Activated CD4-positive, alpha-beta T cell treated with anti-CD3 and anti-CD28 coated beads, Interleukin-2, amount 10 ng/mL, durations not matched to agents 7 days and 5 days (primary cell): Measurements from ENCODE around the gene CFAP74. TPM values are rescaled to one million over a fixed set of nuclear protein-coding genes. Genes with fewer than 3 reads are reported as not detected.

Source experiments
- CTCF ChIA-PET: fragments of 350-600 bp; sonication (Branson Sonifier 250); formaldehyde crosslinking; loops from one replicate; lab custom pipeline; 2021; ENCODE audit warnings: antibody characterized with exemption; lab: Charles Lee
- POLR2A ChIA-PET: fragments of 350-600 bp; sonication (Branson Sonifier 250); formaldehyde crosslinking; loops from one replicate; lab custom pipeline; 2021; ENCODE audit warnings: antibody characterized with exemption; lab: Charles Lee
- DNase-seq: peaks from one replicate; pipeline ENCODE4 v3.0.0-alpha.2; 2020
- H3K27ac Mint-ChIP-seq: one replicate; pipeline ENCODE4 v1.8.0; 2021; ENCODE audit warnings: mild to moderate bottlenecking, moderate library complexity, mixed read lengths
- H3K27me3 Mint-ChIP-seq: one replicate; pipeline ENCODE4 v1.8.0; 2021; ENCODE audit warnings: mixed read lengths
- H3K36me3 Mint-ChIP-seq: one replicate; pipeline ENCODE4 v1.8.0; 2021; ENCODE audit warnings: low read depth, mixed read lengths
- H3K4me1 Mint-ChIP-seq: one replicate; pipeline ENCODE4 v1.8.0; 2021; ENCODE audit warnings: mixed read lengths
- H3K4me3 Mint-ChIP-seq: one replicate; pipeline ENCODE4 v1.8.0; 2021; ENCODE audit warnings: mild to moderate bottlenecking, moderate library complexity, mixed read lengths
- H3K9me3 Mint-ChIP-seq: one replicate; pipeline ENCODE4 v1.8.0; 2021; ENCODE audit warnings: mixed read lengths
- total RNA-seq, 2 experiments: library from RNA; stranded (reverse); gene quantifications; one replicate each; pipeline ENCODE4 v1.2.3, GENCODE V29; 2021

CFAP74 gene
- total RNA-seq, 2 experiments from 2014 or later, result not detected

DNA sequence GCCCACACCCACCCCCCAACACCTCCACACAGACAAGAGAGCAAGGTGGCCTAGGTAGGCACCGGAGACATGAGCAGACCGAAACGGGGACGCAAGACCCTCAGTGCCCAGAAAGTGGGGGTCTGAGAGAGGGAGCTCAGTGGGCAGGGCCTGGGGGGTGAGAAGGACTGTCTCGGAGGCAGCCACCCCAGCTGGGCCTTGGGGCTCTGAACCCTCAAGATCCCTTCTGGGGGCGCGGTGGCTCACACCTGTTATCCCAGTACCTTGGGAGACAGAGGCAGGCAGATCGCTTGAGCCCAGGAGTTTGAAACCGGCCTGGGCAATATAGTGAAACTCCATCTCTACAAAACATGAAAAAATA lies 103.6 kb downstream of the CFAP74 start:
- ChIA-PET POLR2A (no interaction called here), CTCF (interaction anchor here (1.2 to 5.3 kb wide), 2 partner anchors 9 to 30 kb away, joined by 3 to 36 read pairs; no protein-coding TSS in a partner anchor)
- H3K27me3 Mint-ChIP-seq, result peaks cover 2% of the 10 kb centered on the region
- H3K27ac Mint-ChIP-seq, result no peak overlapping the region
- no peak overlapping the region for H3K4me3 Mint-ChIP-seq
- no peak for DNase-seq
- no peaks in the 10 kb centered on the region for H3K9me3 Mint-ChIP-seq
- H3K4me1 Mint-ChIP-seq, result peaks cover 3% of the 10 kb centered on the region
- H3K36me3 Mint-ChIP-seq, result no peaks in the 10 kb centered on the region

DNA sequence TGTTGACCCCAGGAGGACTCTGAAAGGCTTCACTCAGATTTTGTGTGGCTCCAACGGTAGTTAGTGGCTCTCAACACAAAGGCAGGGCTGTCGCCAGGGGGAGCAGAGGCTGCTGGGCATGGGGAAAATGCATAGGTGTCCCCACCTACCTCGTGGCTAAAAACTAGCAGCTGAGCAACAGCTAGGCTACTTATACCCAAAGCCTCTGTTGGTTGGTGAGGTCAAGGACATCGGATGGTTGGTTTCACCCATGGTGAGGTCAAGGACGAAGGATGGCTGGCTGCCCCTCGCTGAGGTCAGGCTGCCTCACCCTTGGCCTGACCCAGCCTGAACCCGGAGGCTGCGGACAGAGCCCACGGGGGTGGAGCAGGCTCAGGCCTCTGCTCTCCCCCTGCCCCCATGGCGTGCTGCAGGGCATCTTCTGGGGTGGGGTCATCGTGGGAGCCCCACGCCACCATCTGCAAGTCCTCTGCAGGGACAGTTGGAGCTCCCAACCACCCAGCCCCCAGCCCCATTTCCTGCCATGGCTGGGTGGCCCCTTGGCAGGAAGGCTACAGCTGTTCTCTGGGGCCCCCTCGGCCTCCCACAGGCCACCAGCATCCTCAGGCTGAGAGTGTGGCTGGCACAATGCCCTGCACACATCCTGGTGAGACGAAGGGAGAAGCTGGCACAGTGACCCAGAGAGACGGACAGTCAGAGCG lies 104.2 kb downstream of the CFAP74 start:
- Mint-ChIP-seq H3K4me1 (peaks cover 9% of the 10 kb centered on the region), H3K4me3 (no peak overlapping the region), H3K27ac (no peak overlapping the region), H3K9me3 (no peaks in the 10 kb centered on the region), H3K36me3 (no peaks in the 10 kb centered on the region), H3K27me3 (peaks cover 2% of the 10 kb centered on the region)
- peak; percentile 31 for DNase-seq
- ChIA-PET POLR2A (no interaction called here), CTCF (interaction anchor here (1.2 to 5.3 kb wide), 2 partner anchors 10 to 30 kb away, joined by 3 to 36 read pairs; no protein-coding TSS in a partner anchor)

DNA sequence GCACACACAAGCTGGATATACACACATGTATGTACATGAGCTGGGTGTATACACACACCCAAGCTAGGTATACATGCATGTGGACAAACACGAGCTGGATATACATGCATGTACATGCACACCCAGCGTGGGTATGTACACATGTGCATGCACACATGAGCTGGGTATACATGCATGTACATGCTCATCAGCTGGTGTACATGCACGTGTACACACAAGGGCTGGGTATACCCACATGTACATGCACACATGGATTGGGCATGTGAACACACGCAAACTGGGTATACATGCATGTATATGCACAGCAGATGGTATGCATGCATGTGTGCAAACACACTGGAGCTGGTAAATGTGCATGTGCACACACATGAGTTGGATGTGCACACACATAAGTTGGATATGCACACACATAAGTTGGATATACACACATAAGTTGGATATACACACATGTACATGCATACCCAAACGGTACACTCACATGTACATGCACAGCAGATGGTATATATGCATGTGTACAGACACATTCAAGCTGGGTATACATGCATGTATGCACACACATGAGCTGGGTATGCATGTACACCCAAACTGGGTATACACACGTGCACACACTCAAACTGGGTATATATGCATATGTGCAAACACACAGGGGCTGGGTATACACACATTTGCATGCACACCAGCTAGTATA lies 105.2 kb downstream of the CFAP74 start:
- Mint-ChIP-seq H3K36me3 (no peaks in the 10 kb centered on the region), H3K27me3 (peaks cover 2% of the 10 kb centered on the region), H3K4me1 (peaks cover 12% of the 10 kb centered on the region), H3K9me3 (no peaks in the 10 kb centered on the region), H3K27ac (no peak overlapping the region), H3K4me3 (no peak overlapping the region)
- no peak for DNase-seq
- ChIA-PET CTCF (interaction anchor here (0.8 to 5.3 kb wide), 2 partner anchors 11 to 21 kb away, joined by 3 to 36 read pairs; no protein-coding TSS in a partner anchor), POLR2A (interaction anchor here (1.0 kb wide), 1 partner anchor 10 kb away, joined by 8 read pairs; no protein-coding TSS in a partner anchor)

DNA sequence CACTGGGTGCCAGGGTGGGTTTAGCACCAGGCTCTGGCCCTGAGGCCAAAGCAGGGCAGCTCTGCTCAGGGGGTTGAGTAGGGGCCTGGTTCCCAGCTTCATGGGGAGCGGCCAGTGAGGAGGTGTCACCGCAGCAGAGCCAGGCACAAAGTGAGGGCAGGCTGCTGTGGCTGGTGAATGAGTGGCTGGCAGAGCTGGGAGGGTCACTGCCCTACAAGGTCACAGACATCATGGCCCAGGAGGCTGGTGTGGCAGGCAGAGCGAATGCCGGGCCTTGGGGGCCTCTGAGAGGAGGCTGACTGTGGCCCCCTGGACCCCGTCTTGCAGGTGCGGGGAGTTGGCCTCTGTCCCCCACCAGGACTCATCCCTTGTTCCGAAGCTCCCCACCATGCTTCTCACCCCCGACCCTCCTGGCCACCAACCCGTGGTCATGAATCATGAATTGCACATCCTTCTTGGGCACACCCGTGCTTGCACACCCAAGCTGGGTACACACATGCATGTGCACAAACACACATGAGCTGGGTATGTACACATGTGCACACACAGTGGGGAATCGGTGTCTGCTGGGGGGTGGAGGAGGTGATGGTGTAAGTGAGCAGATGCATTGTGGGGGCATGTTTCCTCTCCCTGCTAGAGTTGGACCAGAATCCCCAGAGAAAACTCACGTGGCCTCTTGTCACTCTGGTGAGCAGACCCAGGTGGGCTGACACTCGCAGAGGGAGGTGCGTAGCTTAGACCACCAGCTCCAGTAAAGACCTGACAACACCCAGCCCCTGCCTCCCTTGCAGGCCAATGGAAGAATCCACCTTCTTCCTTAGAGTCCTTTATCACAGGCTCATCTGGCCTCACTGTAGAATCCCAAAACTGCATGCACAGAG lies 107.9 kb downstream of the CFAP74 start:
- Mint-ChIP-seq H3K4me3 (no peak overlapping the region), H3K9me3 (no peaks in the 10 kb centered on the region), H3K36me3 (peaks cover 4% of the 10 kb centered on the region), H3K27ac (no peak overlapping the region), H3K27me3 (no peaks in the 10 kb centered on the region), H3K4me1 (peaks cover 23% of the 10 kb centered on the region)
- POLR2A ChIA-PET, result no interaction called here
- DNase-seq, result no peak
- CTCF ChIA-PET, result interaction anchor here (0.5 to 1.3 kb wide), 4 partner anchors 10 to 97 kb away, joined by 3 to 8 read pairs (median 4); no protein-coding TSS in a partner anchor

DNA sequence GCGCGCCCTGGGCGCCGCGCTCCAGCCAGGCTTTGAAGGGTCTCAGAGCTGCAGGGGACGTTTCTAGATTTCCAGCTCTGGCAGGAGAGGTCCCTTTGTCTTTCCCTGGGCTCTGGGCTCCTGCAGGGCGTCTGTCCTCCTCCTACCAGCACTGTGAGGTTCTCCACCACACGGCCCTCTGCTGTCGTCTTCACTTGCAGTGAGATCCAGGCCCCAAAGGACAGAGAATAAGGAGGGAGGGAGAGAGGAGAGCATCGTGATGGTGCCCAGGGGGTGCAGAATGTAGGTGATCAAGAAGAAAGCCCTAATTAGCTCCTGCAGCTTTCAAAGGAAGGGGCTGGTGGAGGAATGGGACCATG lies 108.5 kb downstream of the CFAP74 start:
- no peaks in the 10 kb centered on the region for H3K27me3 Mint-ChIP-seq
- ChIA-PET POLR2A (no interaction called here), CTCF (interaction anchor here (1.0 to 1.3 kb wide), 2 partner anchors 11 to 14 kb away, joined by 4 to 5 read pairs; no protein-coding TSS in a partner anchor)
- H3K36me3 Mint-ChIP-seq, result peaks cover 4% of the 10 kb centered on the region
- no peak for DNase-seq
- H3K9me3 Mint-ChIP-seq, result no peaks in the 10 kb centered on the region
- no peak overlapping the region for H3K4me3 Mint-ChIP-seq
- H3K27ac Mint-ChIP-seq, result peak overlapping the region; percentile 31
- H3K4me1 Mint-ChIP-seq, result peaks cover 23% of the 10 kb centered on the region

DNA sequence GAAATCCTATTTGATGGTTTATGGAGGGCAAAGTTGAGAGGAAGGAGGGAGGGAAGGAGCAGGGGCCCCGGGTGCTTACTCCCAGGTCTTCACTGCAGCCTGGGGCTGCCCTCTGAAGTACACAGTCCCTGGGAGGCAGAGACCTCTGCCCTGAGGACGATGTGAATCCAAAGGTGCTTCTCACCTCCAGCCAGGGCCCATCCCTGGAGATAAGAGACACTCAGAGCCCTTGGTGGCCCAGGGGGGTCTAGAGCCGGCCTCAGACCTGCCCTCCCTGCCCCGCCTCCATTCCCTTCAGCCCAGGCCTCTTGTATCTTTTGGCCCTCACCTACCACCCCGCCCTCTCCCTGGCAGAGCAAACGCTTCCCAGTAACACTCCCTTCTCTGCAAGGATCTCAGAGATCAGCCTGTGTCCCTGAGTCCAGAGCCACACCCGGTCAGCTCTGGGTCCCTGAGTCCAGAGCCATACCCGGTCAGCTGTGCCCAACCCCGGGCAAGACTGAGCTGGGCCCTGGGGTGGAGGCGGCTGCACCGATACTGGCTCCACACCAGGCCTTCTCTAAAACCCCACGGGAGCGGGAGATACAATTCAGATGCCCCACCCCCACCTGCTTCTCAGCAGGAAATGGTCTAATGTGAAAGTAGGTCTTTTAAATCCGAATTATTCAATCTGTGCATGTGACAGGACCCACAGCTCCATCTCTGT lies 109.1 kb downstream of the CFAP74 start:
- peak; percentile 26 for DNase-seq
- peaks cover 23% of the 10 kb centered on the region for H3K4me1 Mint-ChIP-seq
- H3K27ac Mint-ChIP-seq, result peak overlapping the region; percentile 31
- no peaks in the 10 kb centered on the region for H3K9me3 Mint-ChIP-seq
- no peak overlapping the region for H3K4me3 Mint-ChIP-seq
- peaks cover 4% of the 10 kb centered on the region for H3K36me3 Mint-ChIP-seq
- H3K27me3 Mint-ChIP-seq, result no peaks in the 10 kb centered on the region
- POLR2A ChIA-PET, result no interaction called here
- CTCF ChIA-PET, result interaction anchor here (1.0 to 1.3 kb wide), 2 partner anchors 11 to 15 kb away, joined by 4 to 5 read pairs; no protein-coding TSS in a partner anchor

DNA sequence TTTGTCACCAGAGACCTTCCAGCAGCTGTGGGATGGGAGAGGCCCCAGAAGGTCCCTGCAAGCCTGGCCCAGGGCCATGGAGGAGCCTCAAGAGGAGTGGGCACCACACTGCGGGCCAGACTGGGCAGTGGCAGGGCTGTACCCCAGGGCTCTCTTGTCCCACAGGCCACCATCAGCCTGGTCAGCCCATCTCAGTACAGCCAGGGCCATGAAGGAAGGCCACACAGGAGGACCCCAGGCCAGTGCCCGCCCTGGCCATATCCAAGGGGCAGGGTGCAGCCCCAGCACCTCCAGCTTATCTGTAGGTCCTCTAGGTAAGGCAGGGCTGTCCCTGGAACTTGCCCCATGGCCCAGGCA lies 109.6 kb downstream of the CFAP74 start:
- Mint-ChIP-seq H3K4me1 (peaks cover 27% of the 10 kb centered on the region), H3K4me3 (no peak overlapping the region), H3K9me3 (no peaks in the 10 kb centered on the region), H3K36me3 (peaks cover 7% of the 10 kb centered on the region), H3K27ac (no peak overlapping the region), H3K27me3 (no peaks in the 10 kb centered on the region)
- ChIA-PET CTCF (no interaction called here), POLR2A (no interaction called here)
- DNase-seq, result no peak

DNA sequence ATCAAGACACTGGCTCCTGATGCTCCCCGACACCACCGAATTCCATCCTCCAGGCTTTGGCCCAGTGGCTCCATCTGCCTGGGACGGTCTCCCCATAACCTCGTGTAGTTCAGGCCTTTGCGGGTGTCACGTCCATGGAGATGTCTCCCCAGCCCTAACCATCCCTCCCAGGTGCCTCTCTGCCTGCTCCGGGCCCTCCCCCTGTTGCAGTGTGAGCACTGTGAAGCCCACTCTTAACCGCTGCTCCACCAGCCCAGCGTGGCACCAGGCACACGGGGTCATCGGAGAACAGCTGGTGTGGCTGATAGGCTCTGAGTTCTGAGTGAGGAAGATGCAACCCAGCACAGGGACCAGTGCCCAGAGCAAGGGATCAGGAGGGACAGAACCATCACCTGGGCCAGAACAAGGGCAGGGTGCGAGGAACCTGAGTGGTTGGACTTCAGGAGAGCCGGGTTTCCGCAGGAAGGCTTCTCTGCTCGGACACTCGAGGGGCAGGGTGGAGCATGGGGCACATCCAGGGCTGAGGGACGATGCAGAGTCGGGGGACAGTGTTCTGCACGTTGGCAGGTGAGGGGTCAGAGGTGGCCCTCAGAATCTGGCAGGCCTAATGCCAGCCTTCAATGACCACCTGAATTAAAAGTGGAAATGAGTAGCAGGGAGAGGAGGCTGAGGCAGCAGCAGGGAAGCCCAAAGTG lies 110.1 kb downstream of the CFAP74 start:
- Mint-ChIP-seq H3K9me3 (no peaks in the 10 kb centered on the region), H3K27ac (peak overlapping the region; percentile 50), H3K27me3 (no peaks in the 10 kb centered on the region), H3K4me1 (peaks cover 33% of the 10 kb centered on the region), H3K4me3 (peak overlapping the region; percentile 56), H3K36me3 (peaks cover 10% of the 10 kb centered on the region)
- ChIA-PET CTCF (no interaction called here), POLR2A (no interaction called here)
- no peak for DNase-seq

DNA sequence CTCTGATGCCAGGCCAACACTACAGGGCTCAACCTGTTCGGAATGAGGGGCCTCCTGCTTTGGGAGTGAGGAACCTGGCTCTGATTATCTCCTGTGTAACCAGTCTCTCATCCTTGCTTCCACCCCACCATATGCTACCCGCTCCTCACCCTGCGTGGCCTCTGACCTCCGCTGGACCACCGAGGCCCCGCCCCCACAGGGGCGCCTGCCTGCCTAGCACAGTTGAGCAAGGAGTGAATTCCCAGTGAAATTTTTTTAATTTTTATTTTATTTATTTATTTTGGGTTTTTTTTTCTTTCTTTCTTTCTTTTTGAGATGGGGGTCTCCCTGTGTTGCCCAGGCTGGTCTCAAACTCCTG lies 110.8 kb downstream of the CFAP74 start:
- Mint-ChIP-seq H3K9me3 (no peaks in the 10 kb centered on the region), H3K4me1 (peaks cover 39% of the 10 kb centered on the region), H3K4me3 (peak overlapping the region; percentile 80), H3K36me3 (peaks cover 15% of the 10 kb centered on the region), H3K27me3 (no peaks in the 10 kb centered on the region), H3K27ac (peak overlapping the region; percentile 83)
- POLR2A ChIA-PET, result no interaction called here
- no peak for DNase-seq
- CTCF ChIA-PET, result interaction anchor here (1.9 kb wide), 1 partner anchor 13 kb away, joined by 8 read pairs; no protein-coding TSS in a partner anchor

DNA sequence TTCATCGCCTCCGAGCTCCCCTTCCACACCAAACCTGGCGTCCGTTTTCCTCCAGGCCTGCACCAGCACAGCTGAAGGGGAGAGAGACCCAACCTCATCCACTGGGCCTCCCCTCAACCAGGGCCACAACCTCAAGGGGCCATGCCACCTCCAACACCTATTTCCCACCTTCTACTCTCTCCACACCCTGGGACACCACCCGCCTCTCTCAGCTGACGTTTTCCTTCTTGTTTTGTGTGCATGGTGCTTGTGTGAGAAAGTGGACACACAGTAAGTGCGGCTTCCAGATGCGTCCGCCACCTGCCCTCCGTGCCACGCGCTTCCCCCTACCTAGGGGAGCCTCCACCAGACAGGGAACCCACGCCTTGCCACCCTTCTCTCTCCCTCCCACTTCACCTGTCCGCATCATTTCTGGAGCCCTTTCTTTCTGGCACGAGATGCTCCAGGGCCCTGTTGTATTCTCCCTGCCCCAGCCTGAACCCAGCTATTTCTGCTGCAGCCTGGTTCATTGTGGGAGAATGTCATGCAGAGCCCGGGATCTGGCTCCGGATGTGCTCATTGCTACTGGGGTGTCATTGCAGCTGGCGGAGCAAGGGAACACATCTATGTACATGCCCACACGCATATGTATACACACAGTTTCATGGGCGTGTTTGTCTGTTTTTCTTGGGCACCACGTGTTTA lies 111.4 kb downstream of the CFAP74 start:
- peaks cover 16% of the 10 kb centered on the region for H3K36me3 Mint-ChIP-seq
- H3K4me1 Mint-ChIP-seq, result peaks cover 45% of the 10 kb centered on the region
- peak overlapping the region; percentile 83 for H3K27ac Mint-ChIP-seq
- H3K9me3 Mint-ChIP-seq, result no peaks in the 10 kb centered on the region
- ChIA-PET CTCF (interaction anchor here (1.1 to 1.9 kb wide), 2 partner anchors 9 to 14 kb away, joined by 4 to 8 read pairs; no protein-coding TSS in a partner anchor), POLR2A (no interaction called here)
- peak overlapping the region; percentile 80 for H3K4me3 Mint-ChIP-seq
- H3K27me3 Mint-ChIP-seq, result no peaks in the 10 kb centered on the region
- DNase-seq, result no peak

DNA sequence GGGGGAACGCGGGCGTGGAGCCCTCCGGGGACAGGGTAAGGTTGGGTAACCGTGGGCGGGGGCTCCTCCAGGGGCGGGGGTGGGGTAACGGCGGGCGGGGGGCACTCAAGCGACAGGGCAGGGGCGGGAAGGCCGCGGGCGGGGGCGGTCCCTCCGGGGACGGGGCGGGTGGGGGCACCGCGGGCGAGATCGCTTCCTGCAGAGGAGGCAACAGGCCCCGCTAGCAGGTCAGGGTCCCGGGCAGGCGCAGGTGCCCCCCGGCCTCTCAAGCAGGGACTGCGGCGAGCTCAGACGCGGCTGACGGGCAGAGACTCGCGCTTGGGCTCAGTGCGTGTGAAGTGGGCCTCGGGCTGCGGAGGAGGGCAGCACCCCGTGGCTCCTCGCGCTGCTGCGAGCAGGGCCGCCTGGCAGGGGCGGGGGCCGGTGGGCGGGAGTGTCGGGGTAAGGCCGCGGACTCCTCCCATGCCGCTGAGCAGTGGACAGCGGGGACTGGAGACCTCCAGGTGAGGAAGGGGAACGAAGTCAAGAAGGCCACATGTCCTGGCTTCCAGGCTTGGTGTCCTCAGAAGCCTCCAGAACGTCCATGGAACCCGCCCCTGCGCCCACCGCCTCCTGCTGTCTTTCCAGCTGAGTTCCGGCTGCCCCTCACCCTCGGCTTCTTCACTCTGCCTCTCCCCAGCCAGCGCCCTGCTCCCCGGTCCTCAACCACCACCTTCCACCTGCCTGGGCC lies 112.1 kb downstream of the CFAP74 start:
- DNase-seq, result peak; percentile 46
- Mint-ChIP-seq H3K4me3 (peak overlapping the region; percentile 80), H3K36me3 (peaks cover 19% of the 10 kb centered on the region), H3K4me1 (peaks cover 48% of the 10 kb centered on the region), H3K27ac (peak overlapping the region; percentile 83), H3K27me3 (no peaks in the 10 kb centered on the region), H3K9me3 (no peaks in the 10 kb centered on the region)
- CTCF ChIA-PET, result interaction anchor here (1.1 to 1.9 kb wide), 2 partner anchors 10 to 14 kb away, joined by 4 to 8 read pairs; no protein-coding TSS in a partner anchor
- POLR2A ChIA-PET, result no interaction called here
